Transverse colon (tissue), 4 donors: ENCODE data around the gene CLEC4D. TPM values are rescaled to one million over a fixed set of nuclear protein-coding genes. Genes with fewer than 3 reads are reported as not detected.

Experiments
- DNase-seq: peaks from one replicate; pipeline ENCODE4 v3.0.0-alpha.2; 2019
- H3K27ac ChIP-seq, 4 donors: fragments of 200-600 bp; sonication (generic); 2 replicates each; pipeline ENCODE4 v1.5.1; 2016 to 2018; ENCODE audit warnings: inconsistent platforms in 4 of 4
- H3K27me3 ChIP-seq: fragments of 200-600 bp; sonication (generic); 2 replicates; pipeline ENCODE4 v1.5.1; 2017; ENCODE audit warnings: inconsistent platforms
- H3K36me3 ChIP-seq, 4 donors: fragments of 200-600 bp; sonication (generic); 2 replicates each; pipeline ENCODE4 v1.5.1; 2017 to 2019; ENCODE audit warnings: inconsistent platforms in 4 of 4
- H3K4me1 ChIP-seq, 4 donors: fragments of 200-600 bp; sonication (generic); 2 replicates each; pipeline ENCODE4 v1.5.1; 2017 to 2020; ENCODE audit warnings: inconsistent platforms in 4 of 4
- H3K4me3 ChIP-seq, 4 donors: fragments of 200-600 bp; sonication (generic); 1 replicate in 1 of 4; 2 replicates in 3 of 4; pipeline versions ENCODE4 v1.5.1 to v1.6.1; 2017 to 2019; ENCODE audit warnings: inconsistent platforms in 4 of 4
- H3K9me3 ChIP-seq, 2 donors: fragments of 200-600 bp; sonication (generic); 2 replicates each; pipeline ENCODE4 v1.5.1; 2017 to 2019; ENCODE audit warnings: inconsistent platforms in 2 of 2
- CTCF ChIP-seq, 5 experiments: fragments of 200-600 bp in 3 of 5; fragments of 450-650 bp in 2 of 5; sonication (generic) in 3 of 5; IDR thresholded peaks; 1 replicate in 2 of 5; 2 replicates in 3 of 5; pipeline ENCODE4 v1.5.1; 2016 to 2017; ENCODE audit warnings: antibody characterized with exemption in 5 of 5, inconsistent platforms in 3 of 5, mild to moderate bottlenecking in 2 of 5, moderate library complexity in 1 of 5
- EP300 ChIP-seq: sonication (generic); formaldehyde crosslinking; IDR thresholded peaks from one replicate; pipeline ENCODE4 v1.6.1; 2017; ENCODE audit warnings: antibody characterized with exemption, low read depth
- POLR2A ChIP-seq: fragments of 450-650 bp; IDR thresholded peaks from one replicate; pipeline ENCODE4 v1.6.1; 2016; ENCODE audit warnings: antibody characterized with exemption, mild to moderate bottlenecking, moderate library complexity
- POLR2AphosphoS5 ChIP-seq, 3 donors: sonication (generic); formaldehyde crosslinking; IDR thresholded peaks; one replicate each; pipeline ENCODE4 v1.6.1; 2016; ENCODE audit warnings: antibody characterized with exemption in 3 of 3
- whole genome bisulfite sequencing, 2 donors: methylation state at CpG; one replicate each; pipeline ENCODE4 v1.1.5; 2018; ENCODE audit warnings: low coverage in 1 of 2; 5-methylcytosine and 5-hydroxymethylcytosine counted together
- in situ Hi-C, 4 donors: fragments of 200-750 bp; cut with MboI; loops; one replicate each; pipeline versions ENCODE4 v1.15.0 to v1.15.1; 2017; ENCODE audit warnings: low sequenced_read_pairs in 3 of 4, low pct_ligation_motif_present in 1 of 4, low pct_unique_long_range_greater_than_20kb in 1 of 4
- intact Hi-C: fragments of 100-400 bp; cut with DNase I; formaldehyde crosslinking; loops from one replicate; pipeline ENCODE4 v1.15.1; 2023; ENCODE audit warnings: low total_unique reads
- total RNA-seq, 4 donors: library from RNA; depleted of rRNA; stranded (reverse); fragments of >200 nt; gene quantifications; one replicate each; pipeline ENCODE4 v1.1.0, GENCODE V29; 2016

CLEC4D gene
- not detected for total RNA-seq

GRCh38 chr12:8513256-8513655 lies at the start of gene CLEC4D:
Gene CLEC4D (plus strand): TSS chr12:8513503. CDS start chr12:8513733, 230 bp downstream.
- Histone ChIP-seq H3K4me1 (no peaks in the 10 kb centered on the region), H3K9me3 (no peaks in the 10 kb centered on the region), H3K27ac (no peak within 1 kb of the TSS), H3K4me3 (no peak within 1 kb of the TSS), H3K27me3 (peaks cover 6% of the 10 kb centered on the region), H3K36me3 (no peaks in the 10 kb centered on the region)
- WGBS, 2 donors: 76 to 81% methylated on average over 4 of the region's 4 CpGs
- in situ Hi-C loops (no loop called here), intact Hi-C loops (no loop called here)
- no peak for TF ChIP-seq CTCF (IDR thresholded peaks at IDR 0.05)
- no peak for TF ChIP-seq POLR2A
- no peak for TF ChIP-seq POLR2AphosphoS5 (IDR thresholded peaks at IDR 0.05)
- no peak for TF ChIP-seq EP300
- DNase-seq: no peak

- TF ChIP-seq CTCF (IDR thresholded peaks at IDR 0.05): no peak
- intact Hi-C loops (no loop called here), in situ Hi-C loops (no loop called here)
- H3K36me3 ChIP-seq: no peaks in the 10 kb centered on the region
- WGBS, 2 donors: 0 to 34% methylated on average over 2 of the region's 2 CpGs
- no peak overlapping the region for H3K27ac ChIP-seq
- H3K4me1 ChIP-seq: no peaks in the 10 kb centered on the region
- no peak for DNase-seq
- no peaks in the 10 kb centered on the region for H3K9me3 ChIP-seq
- no peak overlapping the region for H3K4me3 ChIP-seq
- no peaks in the 10 kb centered on the region for H3K27me3 ChIP-seq
These were observed 47.9 kb upstream of the CLEC4D start for GRCh38 chr12:8465301-8465996.

DNA sequence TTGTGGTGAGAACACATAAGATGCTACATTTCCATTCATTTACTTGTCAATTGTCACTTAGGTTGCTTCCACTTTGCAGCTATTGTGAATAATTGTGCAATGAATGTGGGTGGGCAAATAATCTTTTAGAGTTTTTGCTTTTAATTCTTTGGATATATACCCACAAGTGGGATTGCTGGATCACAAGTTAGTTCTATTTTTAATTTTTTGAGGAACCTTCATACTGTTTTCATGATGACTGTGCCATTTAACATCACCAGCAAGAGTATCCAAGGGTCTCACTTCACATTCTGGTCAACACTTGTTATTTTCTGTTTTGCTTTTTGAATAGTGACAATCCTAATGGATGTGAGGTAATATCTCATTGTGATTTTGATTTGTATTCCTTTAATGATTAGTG lies 47.1 kb upstream of the CLEC4D start:
- no peak for DNase-seq

GRCh38 chr12:8471090-8471489 lies 42.2 kb upstream of the CLEC4D start:
- no peak overlapping the region for H3K27ac ChIP-seq
- no peaks in the 10 kb centered on the region for H3K4me1 ChIP-seq
- DNase-seq: no peak
- intact Hi-C loops: no loop called here
- H3K36me3 ChIP-seq: no peaks in the 10 kb centered on the region
- TF ChIP-seq EP300: no peak
- no peak for TF ChIP-seq CTCF (IDR thresholded peaks at IDR 0.05)
- TF ChIP-seq POLR2AphosphoS5 (IDR thresholded peaks at IDR 0.05): no peak
- no peaks in the 10 kb centered on the region for H3K27me3 ChIP-seq
- in situ Hi-C loops: no loop called here
- no peaks in the 10 kb centered on the region for H3K9me3 ChIP-seq
- H3K4me3 ChIP-seq: no peak overlapping the region
- WGBS, 2 donors: 43 to 57% methylated on average over 1 of the region's 1 CpG

More for the DNA sequence above, 47.1 kb upstream of the CLEC4D start:
- H3K27me3 ChIP-seq: no peaks in the 10 kb centered on the region
- in situ Hi-C loops (no loop called here), intact Hi-C loops (no loop called here)
- no peaks in the 10 kb centered on the region for H3K4me1 ChIP-seq
- H3K9me3 ChIP-seq: no peaks in the 10 kb centered on the region
- TF ChIP-seq CTCF (IDR thresholded peaks at IDR 0.05) (no peak), POLR2A (no peak), EP300 (no peak), POLR2AphosphoS5 (IDR thresholded peaks at IDR 0.05) (no peak)
- no peak overlapping the region for H3K27ac ChIP-seq
- H3K36me3 ChIP-seq: no peaks in the 10 kb centered on the region
- H3K4me3 ChIP-seq: no peak overlapping the region
